Kidney (tissue), 14 donors: ENCODE measurements around the gene CAMKMT. TPM values are rescaled to one million over a fixed set of nuclear protein-coding genes. Genes with fewer than 3 reads are reported as not detected.

Source experiments
- DNase-seq, 5 donors: peaks; one replicate each; pipeline ENCODE4 v3.0.0-alpha.2; 2013 to 2020
- FAIRE-seq: peaks from 2 replicates; lab custom pipeline; 2012; peaks lifted over from hg19 to GRCh38; lab: Jason Lieb, UNC
- H3K27ac ChIP-seq, 2 donors: one replicate each; pipeline ENCODE4 v1.7.0; 2013; ENCODE audit warnings: low read depth in 2 of 2, low read length in 2 of 2, inconsistent platforms in 1 of 2
- H3K27me3 ChIP-seq: one replicate; pipeline ENCODE4 v1.7.1; 2013; ENCODE audit warnings: low read length, inconsistent platforms; ENCODE audit not compliant: control insufficient read depth, insufficient read depth
- H3K36me3 ChIP-seq, 3 donors: one replicate each; pipeline versions ENCODE4 v1.7.0 to v1.7.1; 2013; ENCODE audit warnings: low read length in 3 of 3, control low read depth in 1 of 3, inconsistent platforms in 1 of 3; ENCODE audit not compliant: insufficient read depth in 3 of 3, control insufficient read depth in 2 of 3
- H3K4me1 ChIP-seq, 3 donors: one replicate each; pipeline versions ENCODE4 v1.7.0 to v1.7.1; 2013; ENCODE audit warnings: low read length in 3 of 3, inconsistent platforms in 1 of 3, low read depth in 1 of 3; ENCODE audit not compliant: control insufficient read depth in 2 of 3, insufficient read depth in 2 of 3
- H3K4me3 ChIP-seq, 3 donors: one replicate each; pipeline versions ENCODE4 v1.7.0 to v1.8.1; 2013; ENCODE audit warnings: low read length in 3 of 3, control low read depth in 1 of 3, inconsistent platforms in 1 of 3
- H3K9ac ChIP-seq, 3 donors: one replicate each; pipeline versions ENCODE4 v1.7.0 to v1.7.1; 2013; ENCODE audit warnings: low read length in 3 of 3, control low read depth in 1 of 3, inconsistent platforms in 1 of 3
- H3K9me3 ChIP-seq, 3 donors: one replicate each; pipeline versions ENCODE4 v1.7.0 to v1.7.1; 2013; ENCODE audit warnings: low read length in 3 of 3, control low read depth in 1 of 3, inconsistent platforms in 1 of 3; ENCODE audit not compliant: control insufficient read depth in 2 of 3, insufficient read depth in 1 of 3
- intact Hi-C: fragments of 100-400 bp; cut with DNase I; formaldehyde crosslinking; loops from one replicate; pipeline ENCODE4 v1.11.1; 2022
- polyA plus RNA-seq: library from polyadenylated mRNA; stranded (reverse); fragments of 350-450 nt; fragmentation: Illumina TruSeq; extraction: RNeasy Lipid Tissue Mini Kit (QIAGEN cat#74804); gene quantifications from one replicate; pipeline ENCODE4 v1.2.3, GENCODE V29; 2014; ENCODE audit warnings: low read depth, low replicate concordance; ENCODE audit not compliant: insufficient read depth
- total RNA-seq: library from RNA; stranded (reverse); fragmentation: NEBNext Ultra II Directional; extraction: Animal tissue kit (Norgen Biotek cat#: 25700); gene quantifications from one replicate; pipeline ENCODE4 v1.2.1, GENCODE V29; 2021
- TF ChIP-seq, protein P1 (sequence below): IDR thresholded peaks from 3 replicates; pipeline ENCODE4 v1.5.1; 2012; ENCODE audit warnings: mild to moderate bottlenecking, moderate library complexity, borderline replicate concordance; ENCODE audit not compliant: insufficient read depth; ENCODE audit errors: extremely low read depth
- donor health status: control.
- donor health status: control.
- donor health status: control.
- donor health status: control.
- donor health status: control.
- donor health status: DM: yes; HTN: yes; CAD: no.
- donor health status: Normal renal cell carcinoma (clear cell type).

CAMKMT gene
- total and polyA plus RNA-seq, 2 donors from 2014 or later: 9.9 to 14.5 TPM

GRCh38 chr2:44777537-44777936 is 415.8 kb downstream of the CAMKMT start:
- no peak for FAIRE-seq
- intact Hi-C loops: no loop called here
- no peaks in the 10 kb centered on the region for H3K36me3 ChIP-seq
- TF ChIP-seq, protein P1, sequence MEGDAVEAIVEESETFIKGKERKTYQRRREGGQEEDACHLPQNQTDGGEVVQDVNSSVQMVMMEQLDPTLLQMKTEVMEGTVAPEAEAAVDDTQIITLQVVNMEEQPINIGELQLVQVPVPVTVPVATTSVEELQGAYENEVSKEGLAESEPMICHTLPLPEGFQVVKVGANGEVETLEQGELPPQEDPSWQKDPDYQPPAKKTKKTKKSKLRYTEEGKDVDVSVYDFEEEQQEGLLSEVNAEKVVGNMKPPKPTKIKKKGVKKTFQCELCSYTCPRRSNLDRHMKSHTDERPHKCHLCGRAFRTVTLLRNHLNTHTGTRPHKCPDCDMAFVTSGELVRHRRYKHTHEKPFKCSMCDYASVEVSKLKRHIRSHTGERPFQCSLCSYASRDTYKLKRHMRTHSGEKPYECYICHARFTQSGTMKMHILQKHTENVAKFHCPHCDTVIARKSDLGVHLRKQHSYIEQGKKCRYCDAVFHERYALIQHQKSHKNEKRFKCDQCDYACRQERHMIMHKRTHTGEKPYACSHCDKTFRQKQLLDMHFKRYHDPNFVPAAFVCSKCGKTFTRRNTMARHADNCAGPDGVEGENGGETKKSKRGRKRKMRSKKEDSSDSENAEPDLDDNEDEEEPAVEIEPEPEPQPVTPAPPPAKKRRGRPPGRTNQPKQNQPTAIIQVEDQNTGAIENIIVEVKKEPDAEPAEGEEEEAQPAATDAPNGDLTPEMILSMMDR: no peak
- peaks cover 0 to 12% (median 0%) of the 10 kb centered on the region in 3 donors for H3K9me3 ChIP-seq
- H3K27ac ChIP-seq: no peak overlapping the region
- peaks cover 0 to 15% (median 2%) of the 10 kb centered on the region in 3 donors for H3K4me1 ChIP-seq
- peaks cover 10% of the 10 kb centered on the region for H3K27me3 ChIP-seq
- no peak overlapping the region for H3K4me3 ChIP-seq
- H3K9ac ChIP-seq: no peak overlapping the region
- peak in 3 of 5 donors; percentile 52 to 59 (median 58) for DNase-seq

- Histone ChIP-seq H3K27me3 (peaks cover 6% of the 10 kb centered on the region), H3K9me3 (peaks cover 0 to 14% (median 0%) of the 10 kb centered on the region in 3 donors), H3K4me1 (peaks cover 0 to 15% (median 2%) of the 10 kb centered on the region in 3 donors), H3K4me3 (peak overlapping the region in 2 of 3 donors; percentile 30 to 57), H3K36me3 (no peaks in the 10 kb centered on the region), H3K9ac (no peak overlapping the region), H3K27ac (peak overlapping the region in 1 of 2 donors; percentile 7)
- FAIRE-seq (no peak), DNase-seq (peak in 2 of 5 donors; percentile 53 to 54)
- intact Hi-C loops: no loop called here
- TF ChIP-seq, protein P1: no peak
Measured at GRCh38 chr2:44778221-44778654, 416.5 kb downstream of the CAMKMT start.

DNA sequence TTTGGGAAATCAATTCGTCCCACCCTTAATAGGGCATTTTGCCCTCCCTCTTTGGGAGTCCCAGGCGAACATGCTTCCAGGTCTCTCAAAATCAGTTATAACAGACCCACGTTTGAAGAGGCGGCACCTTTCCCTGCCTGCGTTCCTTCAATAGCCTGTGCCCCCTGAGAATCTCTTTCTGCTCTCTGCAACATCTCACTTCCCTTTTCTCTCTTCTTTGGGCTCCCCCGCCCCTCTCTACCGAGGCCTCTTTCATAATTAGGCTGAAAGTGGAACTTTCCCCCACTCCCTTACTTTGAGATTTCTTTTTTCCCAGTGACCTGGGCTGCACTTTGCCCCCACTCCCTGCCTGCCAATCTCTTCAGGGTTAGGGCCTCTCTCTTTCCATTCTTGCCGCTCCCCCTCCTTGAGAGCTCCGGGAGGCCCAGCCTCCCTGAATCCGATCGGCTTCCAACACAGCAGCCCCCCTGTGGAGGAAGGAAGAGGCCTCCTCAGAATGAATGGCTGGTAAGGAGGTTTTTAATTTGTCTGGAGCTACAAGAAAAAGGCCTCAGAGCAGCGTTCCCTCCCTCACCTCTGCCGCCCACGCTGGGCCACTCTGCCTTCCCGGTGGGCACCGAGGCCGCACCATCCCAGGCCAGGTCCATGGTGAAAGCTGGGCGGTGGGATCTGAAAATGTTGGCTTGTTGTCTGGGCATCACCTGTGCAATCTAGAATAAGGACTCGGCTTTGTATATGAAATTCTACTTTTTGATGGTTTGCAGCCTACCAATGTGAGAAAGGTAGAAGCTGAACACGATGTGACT is 417.1 kb downstream of the CAMKMT start:
- no peak overlapping the region for H3K9ac ChIP-seq
- FAIRE-seq: no peak
- peaks cover 0 to 14% (median 0%) of the 10 kb centered on the region in 3 donors for H3K9me3 ChIP-seq
- TF ChIP-seq, protein P1: no peak
- peak overlapping the region in 2 of 3 donors; percentile 44 to 57 for H3K4me3 ChIP-seq
- peaks cover 4% of the 10 kb centered on the region for H3K27me3 ChIP-seq
- H3K27ac ChIP-seq: peak overlapping the region in 1 of 2 donors; percentile 7
- peak in 2 of 5 donors; percentile 9 to 14 for DNase-seq
- no peaks in the 10 kb centered on the region for H3K36me3 ChIP-seq
- intact Hi-C loops: no loop called here
- peaks cover 0 to 15% (median 2%) of the 10 kb centered on the region in 3 donors for H3K4me1 ChIP-seq
